GM21360 (cell line): ENCODE measurements around the gene PKNOX2.
"Not testable (repeated sequence)": the region's sequence is repeated elsewhere in the genome, so short reads cannot be mapped to it uniquely, and the experiment has no call there.

Experiments
- ATAC-seq: cut with Tn5 transposase; IDR thresholded peaks from one replicate; pipeline ENCODE4 v1.9.1; 2021; ENCODE audit warnings: mild to moderate bottlenecking, moderate library complexity; ENCODE audit not compliant: unreplicated experiment

PKNOX2 gene

DNA sequence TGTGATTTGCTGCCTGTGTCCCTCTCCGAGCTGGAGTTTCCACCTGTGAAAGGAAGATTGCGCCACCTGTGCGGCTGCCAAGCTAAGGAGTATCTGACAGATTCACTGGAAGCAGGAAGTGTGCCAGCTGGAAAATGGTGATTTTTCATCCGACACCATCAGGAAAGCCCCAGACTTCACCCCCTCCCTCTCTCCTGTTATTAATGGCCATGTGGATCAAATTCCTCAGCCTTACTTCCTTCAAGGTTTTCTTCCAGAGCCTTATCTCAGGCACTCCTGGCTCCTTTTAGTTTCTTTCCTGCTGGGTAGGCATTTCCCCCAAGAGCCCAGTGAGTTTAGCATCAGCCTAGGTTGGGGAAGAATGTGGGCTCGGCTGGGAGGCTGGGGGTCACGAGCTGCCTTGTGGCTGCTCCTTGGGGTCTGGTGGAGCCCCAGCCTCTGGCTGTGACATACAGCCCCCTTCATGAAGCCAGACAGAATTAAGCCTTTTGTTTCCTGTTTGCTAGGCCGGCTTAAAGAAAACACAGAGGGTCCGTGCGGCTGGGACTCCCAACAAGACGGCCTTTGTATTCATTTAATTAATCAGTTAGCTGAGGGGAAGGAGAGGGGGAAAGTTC, 37.1 kb downstream of the PKNOX2 start:
- no peak for ATAC-seq

DNA sequence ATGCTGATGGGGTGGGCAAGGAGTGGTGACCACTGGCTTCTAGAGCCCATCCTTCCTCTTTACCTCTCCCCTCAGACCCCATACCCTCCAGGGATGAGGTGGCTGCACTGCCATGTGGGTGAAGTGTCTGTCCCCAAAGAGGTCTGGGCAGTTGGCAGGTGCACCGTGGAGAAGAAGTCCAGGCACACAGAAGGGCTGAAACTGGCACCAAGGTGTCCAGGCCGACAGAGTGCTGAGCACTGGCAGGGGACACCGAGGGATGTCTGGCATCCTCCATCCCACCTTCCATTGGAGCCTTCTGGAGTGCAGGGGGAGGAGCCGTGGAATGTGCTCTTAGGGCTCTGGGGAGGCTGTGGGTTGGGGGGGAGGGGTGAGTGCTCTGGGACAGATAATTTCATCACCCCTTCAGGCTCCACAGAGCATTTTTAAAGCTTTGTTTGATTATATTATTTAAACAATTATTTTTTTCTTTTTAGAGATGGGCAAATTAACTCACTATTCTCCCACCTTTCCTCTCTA, 37.9 kb downstream of the PKNOX2 start:
- no peak for ATAC-seq

DNA sequence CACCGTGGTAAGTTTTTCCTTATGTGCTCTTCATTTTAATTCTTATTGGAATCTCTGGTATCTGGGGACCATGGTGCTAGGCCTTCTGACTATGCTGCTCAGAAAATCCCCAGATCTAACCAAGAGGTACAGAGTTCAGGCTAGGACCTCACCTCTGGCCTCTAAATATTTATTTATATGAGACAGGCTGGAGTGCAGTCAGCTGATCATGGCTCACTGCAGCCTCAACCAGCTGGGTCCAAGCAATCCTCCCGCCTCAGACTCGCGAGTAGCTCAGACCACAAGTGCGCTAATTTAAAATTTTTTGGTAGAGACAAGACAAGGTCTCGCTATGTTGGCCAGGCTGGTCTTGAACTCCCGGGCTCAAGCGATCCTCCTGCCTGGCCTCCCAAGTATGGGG, 38.4 kb downstream of the PKNOX2 start:
- no peak for ATAC-seq

DNA sequence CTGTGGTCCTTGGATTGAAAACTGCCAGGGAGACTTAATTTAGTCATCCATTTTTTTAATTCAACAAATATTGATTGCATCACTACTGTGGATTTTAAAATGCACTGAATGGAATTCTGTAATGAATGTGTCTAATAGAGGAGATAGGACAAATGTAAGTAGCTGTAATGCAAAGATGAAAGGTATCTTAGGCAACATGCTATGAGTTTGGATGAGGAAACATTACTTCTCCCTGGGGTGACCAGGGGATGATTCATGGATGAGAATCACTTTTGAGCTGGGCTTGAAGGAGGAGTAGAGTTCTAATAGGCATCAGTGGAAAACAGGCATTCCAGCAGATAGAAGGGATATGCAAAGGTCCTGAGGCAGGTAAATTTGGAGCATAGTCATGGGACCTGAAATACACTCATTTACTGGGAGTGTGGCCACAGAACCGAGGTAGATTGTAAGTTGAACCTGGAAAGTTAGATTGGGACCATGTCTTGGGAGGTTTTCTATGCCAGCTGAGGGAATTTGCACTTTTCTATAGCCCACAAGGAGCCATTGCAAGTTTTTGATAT, 43.4 kb downstream of the PKNOX2 start:
- no peak for ATAC-seq

DNA sequence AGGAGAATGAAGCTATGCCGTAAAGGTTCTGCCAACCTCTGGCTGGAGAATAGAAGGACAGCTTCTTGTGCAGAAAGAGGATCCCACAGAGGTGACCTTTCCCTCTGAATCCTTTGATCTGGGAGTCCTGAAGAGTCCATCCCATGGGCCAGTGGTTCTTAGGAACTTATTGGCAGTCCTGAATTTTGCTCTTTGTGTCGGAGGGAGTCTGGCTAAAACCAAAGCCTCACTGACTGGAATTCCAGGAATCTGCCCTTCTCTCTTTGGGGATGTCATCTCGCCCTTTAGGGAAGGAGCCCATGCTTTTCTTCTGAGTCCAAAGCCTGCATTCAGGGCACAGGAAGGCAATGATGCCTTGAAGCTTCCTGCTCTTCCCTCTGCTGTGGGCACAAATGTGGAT, 45.5 kb downstream of the PKNOX2 start:
- ATAC-seq, result no peak

DNA sequence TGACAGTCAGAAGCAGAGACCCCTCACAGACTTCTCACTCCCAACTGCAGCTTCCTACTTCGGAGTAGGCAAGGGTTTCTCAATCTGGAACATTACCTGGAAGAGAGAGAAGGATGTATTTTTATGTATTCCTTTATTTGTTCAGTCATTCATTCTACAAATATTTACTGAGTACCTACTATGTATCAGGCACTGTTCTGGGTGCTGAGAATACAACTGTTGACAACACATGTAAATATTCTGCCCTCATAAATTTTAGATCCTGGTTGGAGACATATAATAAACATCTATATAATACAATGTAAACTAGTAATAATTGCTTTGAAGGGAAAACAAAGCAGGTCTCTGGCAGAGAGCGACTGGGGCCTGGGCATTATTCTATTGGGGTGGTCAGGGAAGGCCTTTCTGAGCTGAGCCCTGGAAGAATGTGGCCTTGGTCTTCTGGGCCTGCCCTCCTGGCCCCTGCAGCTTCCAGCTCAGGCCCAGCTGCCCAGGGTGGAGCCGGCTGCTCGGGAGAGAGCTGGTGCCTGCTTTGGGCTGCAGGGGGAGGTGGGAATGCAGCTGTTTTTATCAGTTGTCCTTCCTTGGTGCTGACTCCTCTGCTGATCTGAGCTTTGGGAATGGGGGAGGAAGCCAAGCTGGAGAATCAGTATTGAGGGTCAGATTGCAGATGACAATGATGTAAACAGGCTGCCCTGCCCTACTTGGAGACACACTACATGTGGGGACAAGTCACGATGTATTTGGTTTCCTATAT, 46.8 kb downstream of the PKNOX2 start:
- ATAC-seq, result no peak

DNA sequence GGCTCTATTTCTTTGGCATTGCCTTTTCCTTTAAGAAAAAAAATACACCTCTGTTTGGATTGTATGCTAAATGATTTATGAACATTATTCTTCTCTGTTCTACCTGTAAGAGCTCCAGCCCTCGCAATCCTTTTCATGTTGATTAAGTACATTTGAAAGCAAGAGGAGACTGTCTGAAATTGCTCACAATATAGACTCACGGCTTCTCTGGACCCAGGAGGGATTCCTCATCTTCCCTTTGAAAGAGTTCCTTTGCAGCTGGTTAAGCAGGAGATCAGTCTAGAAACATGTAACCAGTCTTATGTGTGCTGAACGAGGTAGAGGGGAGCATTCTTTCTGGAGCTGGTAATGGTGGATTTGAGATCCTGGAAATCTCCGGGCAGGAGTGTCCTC, 47.4 kb downstream of the PKNOX2 start:
- ATAC-seq, result no peak

DNA sequence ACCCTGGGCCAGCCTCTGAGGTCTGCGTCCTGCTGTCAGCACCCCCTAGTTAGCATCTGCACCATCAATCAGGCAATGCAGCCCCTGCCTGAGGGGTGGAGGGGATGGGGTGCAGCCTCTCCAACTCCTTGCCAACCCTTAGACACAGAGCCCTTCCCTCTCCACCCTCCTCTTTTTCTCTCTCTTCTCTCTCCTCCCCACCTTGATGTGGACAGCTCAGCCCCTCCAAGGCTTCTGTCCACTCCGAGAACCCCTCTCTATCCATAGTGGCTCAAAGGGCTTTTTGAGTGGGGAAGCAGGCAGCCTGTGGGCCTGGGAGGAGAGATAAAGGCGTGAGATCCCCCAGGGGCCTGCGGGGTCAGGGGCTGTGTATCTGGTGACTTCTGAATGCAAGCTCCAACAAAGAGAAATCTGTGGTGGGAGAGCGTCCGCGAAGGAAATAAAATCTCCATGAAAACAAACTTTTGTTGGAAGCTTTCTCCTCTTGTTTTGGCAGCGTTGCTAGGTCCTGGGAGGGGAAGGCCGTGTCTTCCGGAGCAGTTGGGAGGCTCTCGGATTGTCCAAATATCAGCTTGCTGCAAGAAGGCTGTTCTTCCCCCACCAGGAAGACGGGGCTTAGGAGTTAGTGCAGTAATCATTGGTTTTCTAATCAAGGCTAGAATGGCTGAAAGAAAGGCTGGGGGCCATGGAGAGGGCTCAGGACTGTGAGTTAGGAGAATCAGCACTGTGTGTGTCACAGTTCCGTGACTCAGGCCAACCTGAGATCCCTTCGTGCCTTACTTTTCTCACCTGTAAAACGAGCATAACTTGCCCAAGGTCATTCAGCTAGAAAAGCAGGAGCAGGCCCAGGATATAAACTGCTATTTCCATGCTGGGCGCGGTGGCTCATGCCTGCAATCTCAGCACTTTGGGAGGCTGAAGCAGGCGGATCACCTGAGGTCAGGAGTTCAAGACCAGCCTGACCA, 50.3 kb downstream of the PKNOX2 start:
- ATAC-seq, result no peak

DNA sequence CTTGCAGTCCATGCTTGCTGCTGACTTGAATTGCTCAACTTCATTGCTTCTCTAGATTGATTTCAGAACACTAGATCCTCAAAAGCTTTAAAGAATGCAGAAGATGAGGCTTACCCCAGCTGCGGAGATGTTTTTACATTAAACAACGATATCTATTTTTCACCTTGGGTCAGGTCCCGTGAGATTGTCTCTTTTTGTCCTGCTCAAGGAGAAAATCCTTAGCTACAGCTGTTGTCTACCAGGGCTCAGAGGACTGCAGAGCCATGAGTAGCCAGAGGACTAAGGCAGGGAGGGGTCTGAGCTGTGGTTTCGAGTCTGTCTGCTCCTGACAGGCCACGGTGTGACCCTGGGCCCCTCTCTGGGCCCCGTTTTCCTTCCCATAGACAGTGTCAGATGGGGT, 51.4 kb downstream of the PKNOX2 start:
- no peak for ATAC-seq

DNA sequence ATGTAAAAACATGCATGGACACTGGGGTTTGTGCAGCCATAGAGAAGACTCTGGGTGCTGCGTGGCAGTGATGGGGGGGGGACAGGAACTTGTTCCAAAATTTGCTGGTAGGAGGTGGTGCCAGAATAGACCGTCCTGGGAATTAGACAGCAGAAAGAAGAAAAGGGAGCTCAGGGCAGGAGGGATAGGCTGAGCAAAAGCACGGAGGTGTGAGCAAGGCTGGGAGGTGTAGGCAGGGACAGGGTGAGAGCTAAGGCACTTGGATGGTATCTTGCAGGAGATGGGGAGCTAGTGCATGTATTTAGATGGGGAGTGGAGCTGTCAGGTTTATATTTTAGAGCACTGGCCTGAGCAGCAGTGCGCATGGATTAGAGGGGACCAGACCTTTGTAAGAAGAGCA, 53.8 kb downstream of the PKNOX2 start:
- ATAC-seq, result no peak

DNA sequence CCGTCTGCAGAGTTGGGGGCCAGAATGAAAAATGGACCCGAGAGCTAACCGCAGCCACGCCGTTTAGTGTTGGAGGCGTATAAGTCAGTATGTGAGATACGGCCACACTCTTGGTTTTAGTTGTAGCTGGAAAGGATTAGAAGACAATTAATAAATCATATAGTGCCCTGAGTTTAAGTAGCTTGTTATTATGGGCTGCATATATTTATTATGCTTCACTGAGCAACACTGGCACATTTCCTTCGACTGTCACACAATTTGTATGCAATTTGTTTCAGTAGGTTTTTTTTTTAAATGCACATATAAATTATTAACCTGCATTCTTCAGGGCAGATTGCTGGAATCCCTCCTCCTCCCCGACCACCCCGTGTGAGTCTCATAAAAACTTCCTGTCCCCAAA, 56.9 kb downstream of the PKNOX2 start:
- ATAC-seq, result no peak

DNA sequence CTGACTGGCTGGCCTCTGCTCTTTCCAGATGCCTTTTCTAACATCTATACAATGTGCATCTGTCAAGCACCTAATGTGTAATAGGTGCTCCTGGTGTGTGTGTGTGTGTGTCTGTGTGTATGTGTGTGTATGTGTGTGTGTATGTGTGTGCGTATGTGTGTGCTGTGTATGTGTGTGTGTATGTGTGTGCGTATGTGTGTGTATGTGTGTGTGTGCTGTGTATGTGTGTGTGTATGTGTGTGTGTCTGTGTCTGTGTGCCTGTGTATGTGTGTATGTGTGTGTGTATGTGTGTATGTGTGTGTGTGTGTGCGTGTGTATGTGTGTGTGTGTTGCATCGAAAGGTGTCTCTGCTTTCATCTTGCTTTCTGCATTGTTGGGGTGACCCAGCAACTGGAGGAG, 57.9 kb downstream of the PKNOX2 start:
- ATAC-seq, result no peak

DNA sequence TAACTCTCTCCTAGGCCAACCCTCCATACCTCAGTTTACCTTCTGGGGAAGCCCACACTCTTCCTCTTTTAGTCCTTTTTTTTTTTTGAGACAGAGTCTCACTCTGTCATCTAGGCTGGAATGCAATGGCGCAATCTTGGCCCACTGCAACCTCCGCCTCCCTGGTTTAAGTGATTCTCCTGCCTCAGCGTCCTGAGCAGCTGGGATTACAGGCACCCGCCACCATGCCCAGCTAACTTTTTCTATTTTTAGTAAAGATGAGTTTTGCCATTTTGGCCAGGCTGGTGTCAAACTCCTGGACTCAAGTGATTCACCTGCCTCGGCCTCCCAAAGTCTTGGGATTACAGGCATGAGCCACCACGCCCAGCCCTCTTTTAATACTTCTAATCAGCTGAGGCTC, 58.6 kb downstream of the PKNOX2 start:
- not testable (repeated sequence) for ATAC-seq

DNA sequence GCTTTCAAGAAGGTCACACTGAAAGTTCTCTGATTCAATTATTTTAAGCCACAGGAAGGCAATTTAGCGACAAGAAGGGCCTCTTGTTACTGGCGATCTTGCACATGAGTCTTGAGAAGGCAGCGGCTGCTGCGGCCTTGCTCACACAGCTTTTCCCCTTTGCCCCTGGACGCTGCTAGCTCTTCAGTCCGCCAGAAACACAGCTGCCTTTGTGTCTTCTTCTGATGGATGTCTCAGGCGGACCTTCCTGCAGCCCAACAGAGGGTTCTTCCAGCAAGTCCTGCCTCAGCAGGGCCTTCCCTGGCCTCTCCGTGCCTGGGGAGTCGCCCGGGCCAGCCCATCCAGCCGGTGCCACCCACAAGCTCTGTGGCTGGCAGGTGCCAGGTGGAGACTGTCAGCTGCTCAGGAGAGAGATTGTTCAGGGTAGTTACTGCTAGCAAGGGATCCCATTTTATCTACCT, 59.4 kb downstream of the PKNOX2 start:
- ATAC-seq, result no peak

DNA sequence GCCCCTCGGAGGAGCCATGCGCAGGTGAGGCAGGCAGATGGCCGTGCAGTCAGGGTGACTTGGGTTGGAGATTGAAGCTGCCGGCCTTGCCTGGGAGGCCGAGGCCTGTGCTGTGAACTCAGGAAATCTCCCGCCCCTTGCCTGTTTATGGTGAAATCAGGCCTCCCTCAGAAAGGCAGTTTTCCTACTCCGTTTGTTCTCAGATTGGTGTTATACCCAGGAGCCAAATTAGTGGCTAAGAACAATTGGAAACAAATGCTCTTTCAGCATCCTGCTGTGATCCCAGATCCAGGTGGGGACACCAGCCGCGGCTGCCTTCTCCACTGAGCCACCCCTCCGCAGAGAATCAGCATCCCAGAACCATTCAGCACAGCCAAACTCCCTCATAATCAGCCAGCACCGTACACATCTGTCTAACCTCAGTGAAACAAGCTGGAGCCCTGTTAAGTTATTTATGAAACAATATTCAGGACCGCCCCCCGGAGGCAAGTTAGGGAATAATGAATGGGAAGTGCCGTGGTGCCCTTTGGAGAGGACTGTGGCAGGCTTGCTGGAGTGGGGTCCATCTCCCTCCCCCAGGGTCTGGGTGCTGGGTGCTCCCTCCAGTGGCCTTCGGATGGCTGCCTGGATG, 60.0 kb downstream of the PKNOX2 start:
- no peak for ATAC-seq

DNA sequence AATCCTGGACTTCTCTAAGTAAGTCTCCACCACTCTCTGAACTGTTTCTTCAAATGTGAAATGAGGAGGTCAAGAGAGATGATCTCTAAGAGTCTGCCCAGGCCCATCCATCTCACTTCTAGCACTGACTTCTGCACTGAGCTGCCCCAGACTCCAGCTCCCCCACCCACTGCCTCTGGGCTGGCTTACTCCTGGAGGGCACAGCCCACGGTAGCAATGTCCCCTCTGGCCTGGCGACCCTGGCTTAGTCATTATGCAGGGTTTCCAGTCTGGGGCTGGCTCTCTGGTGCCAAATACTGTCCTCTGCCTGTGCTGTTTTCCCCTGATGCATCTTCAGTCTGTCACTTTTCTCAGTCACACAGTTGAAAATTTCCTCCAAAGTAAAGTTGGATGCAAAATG, 60.9 kb downstream of the PKNOX2 start:
- no peak for ATAC-seq

DNA sequence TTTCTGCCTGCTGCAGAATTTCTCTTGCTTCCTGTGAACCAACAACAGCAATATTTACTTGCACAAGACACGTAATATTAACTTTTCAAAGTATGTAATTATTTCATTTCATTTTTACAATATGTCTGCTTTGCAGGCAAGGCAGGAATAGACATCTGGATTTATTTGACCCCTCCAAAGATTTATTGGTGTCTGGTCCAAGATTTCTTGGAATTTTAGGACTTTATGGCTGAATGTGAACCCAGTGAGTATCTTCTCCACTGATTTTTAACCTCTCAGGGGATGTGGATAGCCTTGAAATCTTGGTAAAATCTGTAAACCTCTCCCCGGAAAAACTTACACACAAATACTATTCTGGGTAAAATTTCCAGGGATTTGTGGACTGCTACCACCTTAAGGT, 61.5 kb downstream of the PKNOX2 start:
- ATAC-seq, result no peak

DNA sequence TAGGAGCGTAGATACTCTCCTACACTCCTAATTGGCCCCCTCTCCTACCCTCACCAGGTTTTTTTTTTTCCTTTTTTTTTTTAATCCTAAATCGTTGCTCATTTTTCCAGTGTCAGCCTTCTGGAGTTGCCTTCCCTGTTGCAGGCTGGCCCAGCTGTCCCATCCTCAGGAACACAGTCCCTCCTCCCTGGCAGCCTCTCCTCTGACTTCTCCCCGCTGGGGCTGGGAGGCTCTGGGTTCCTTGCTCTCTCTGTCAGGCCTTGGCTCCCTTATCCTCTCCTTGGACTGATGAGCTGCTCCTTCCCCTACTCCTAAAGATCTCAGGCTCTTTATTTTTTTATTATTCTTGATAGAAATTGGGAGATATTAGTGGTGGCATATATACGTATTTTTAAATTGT, 62.2 kb downstream of the PKNOX2 start:
- ATAC-seq, result no peak

DNA sequence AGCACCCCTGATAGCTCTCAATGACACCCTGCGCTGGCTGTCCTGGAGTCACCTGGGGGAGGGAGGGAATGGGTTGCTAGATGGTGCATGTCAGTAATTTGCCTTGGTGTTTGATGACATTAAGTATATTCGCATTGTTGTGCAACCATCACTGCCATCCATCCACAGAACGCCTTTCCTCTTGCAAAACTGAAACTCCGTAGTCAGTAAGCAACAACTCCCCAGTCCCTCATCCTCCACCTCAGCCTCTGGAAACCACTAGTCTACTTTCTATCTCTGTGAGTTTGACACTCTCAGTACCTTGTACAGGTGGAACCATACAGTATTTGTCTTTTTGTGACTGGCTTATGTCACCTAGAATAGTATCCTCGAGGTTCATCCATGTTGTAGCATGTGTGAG, 62.6 kb downstream of the PKNOX2 start:
- no peak for ATAC-seq

DNA sequence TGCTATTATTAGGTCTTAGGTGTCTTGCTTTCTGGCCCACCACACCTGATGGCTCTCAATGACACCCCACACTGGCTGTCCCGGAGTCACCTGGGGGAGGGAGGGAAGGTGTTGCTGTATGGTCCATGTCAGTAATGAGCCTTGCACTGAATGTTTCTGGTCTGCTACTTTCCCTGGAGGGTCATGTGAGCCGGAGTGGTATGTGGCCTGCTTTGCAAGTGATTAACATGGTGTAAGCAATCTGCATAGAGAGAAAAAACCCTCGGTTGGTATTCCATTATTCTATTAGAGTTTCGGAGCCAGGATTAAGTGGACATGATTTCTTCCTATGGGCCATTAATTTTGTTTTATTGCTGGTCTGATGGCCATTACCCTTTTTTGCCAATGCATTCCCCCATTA, 63.9 kb downstream of the PKNOX2 start:
- no peak for ATAC-seq

DNA sequence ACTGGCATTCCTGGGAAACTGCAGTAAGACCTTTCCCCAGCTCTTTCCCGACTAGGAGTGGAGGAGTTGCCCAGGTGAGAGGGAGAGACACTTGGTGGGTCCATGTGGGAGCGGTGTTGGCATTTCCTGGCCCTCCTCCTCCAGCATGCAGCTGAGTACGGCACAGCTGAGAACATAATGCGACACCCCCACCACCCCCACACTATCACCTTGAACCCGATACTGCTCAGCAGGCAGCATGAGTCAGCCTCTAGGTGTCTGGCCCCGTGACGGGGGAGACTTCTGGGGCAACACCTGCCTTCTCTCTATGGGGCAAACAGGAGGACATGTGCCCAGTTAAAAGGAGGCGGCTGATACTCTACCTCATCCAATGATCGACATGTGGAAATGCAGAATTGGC, 64.4 kb downstream of the PKNOX2 start:
- ATAC-seq, result no peak
